Measurements from ENCODE around the gene TSPAN33.
"Not testable (repeated sequence)": the region's sequence is repeated elsewhere in the genome, so short reads cannot be mapped to it uniquely, and the experiment has no call there.

Gene TSPAN33

DNA sequence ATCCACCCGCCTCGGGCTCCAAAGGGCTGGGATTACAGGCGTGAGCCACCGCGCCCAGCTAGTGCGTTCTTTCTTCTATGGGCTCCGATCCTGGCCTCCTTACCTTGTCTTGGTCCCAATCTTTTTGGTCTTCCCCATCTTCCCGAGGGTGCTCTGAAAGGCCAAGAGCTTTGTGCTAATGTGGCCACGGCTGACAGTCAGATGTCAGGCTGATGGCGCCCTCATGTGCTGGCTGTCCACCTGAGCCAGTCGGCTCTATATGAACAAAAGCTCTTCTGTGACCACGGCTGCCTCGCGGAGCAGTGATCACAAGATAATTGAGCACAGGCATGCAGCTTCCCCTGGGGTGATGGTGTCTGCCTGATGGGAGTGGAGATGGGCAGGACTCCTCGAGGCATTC is 69.3 kb downstream of the TSPAN33 start:
- TF ChIP-seq POLR2A (IDR thresholded peaks at IDR 0.05; ENCODE audit: low read length) (no peak), GATA1 (IDR thresholded peaks at IDR 0.05; ENCODE audit: low read depth, low read length) (no peak)
- DNase-seq: peak; percentile 10 to 11

DNA sequence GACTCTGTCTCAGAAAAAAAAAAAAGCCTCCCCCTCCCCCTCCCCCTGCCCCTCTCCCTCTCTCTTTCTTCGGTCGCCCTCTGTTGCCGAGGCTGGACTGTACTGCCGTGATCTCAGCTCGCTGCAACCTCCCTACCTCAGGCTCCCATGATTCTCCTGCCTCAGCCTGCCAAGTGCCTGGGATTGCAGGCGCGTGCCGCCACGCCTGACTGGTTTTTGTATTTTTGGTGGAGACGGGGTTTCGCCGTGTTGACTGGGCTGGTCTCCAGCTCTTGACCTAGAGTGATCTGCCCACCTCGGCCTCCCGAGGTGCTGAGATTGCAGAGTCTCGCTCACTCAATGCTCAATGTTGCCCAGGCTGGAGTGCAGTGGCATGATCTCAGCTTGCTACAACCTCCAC is 71.2 kb downstream of the TSPAN33 start:
- not testable (repeated sequence) for DNase-seq

DNA sequence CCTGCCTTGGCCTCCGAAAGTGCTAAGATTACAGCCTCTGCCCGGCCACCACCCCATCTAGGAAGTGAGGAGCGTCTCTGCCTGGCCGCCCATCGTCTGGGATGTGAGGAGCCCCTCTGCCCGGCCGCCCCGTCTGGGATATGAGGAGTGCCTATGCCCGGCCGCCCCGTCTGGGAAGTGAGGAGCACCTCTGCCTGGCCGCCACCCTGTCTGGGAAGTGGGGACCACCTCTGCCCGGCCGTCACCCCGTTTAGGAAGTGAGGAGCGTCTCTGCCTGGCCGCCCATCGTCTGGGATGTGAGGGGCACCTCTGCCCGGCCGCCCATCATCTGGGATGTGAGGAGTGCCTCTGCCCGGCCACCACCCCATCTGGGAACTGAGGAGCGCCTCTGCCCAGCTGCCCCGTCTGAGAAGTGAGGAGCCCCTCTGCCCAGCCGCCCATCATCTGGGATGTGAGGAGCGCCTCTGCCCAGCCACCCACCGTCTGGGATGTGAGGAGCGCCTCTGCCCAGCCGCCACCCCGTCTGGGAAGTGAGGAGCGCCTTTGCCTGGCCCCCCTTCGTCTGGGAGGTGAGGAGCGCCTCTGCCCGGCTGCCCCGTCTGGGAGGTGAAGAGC is 71.7 kb downstream of the TSPAN33 start:
- not testable (repeated sequence) for DNase-seq

DNA sequence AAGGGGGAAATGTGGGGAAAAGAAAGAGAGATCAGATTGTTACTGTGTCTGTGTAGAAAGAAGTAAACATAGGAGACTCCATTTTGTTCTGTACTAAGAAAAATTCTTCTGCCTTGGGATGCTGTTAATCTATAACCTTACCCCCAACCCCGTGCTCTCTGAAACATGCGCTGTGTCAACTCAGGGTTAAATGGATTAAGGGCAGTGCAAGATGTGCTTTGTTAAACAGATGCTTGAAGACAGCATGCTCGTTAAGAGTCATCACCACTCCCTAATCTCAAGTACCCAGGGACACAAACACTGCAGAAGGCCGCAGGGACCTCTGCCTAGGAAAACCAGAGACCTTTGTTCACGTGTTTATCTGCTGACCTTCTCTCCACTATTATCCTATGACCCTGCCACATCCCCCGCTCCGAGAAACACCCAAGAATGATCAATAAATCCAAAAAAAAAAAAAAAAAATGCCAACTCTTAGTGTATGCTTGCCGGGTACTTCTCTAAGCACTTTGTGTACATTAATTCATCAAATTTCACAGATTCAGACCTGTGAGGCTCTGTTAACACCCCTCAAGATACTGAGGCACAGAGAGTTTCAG is 72.4 kb downstream of the TSPAN33 start:
- not testable (repeated sequence) for DNase-seq

DNA sequence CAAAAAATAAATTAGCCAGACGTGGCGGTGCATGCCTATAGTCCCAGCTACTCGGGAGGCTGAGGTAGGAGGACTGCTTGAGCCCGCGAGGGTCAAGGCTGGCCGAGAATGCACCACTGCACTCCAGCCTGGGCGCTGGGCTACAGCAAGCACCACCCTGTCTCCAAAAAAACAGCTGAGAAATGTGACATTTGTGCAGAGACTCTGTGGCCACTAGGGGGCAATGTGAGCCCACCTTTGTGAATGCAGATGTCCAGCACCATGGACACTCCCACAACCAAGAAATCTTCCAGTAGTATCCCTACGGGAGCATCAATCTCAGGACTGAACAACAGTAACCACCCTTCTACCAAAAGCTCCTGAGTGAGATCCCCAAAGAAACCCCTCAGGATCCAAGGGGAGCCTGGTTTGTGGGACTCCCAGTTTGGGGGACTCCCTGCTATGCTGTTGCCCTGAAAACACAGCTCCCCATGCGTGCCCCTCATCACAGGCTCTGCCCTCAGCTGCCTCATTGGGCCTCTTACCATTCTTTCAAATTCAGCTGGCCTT is 74.1 kb downstream of the TSPAN33 start:
- peak; percentile 68 to 85 for DNase-seq
- TF ChIP-seq POLR2A (IDR thresholded peaks at IDR 0.05; ENCODE audit: low read length) (no peak), GATA1 (IDR thresholded peaks at IDR 0.05; ENCODE audit: low read depth, low read length) (no peak)

DNA sequence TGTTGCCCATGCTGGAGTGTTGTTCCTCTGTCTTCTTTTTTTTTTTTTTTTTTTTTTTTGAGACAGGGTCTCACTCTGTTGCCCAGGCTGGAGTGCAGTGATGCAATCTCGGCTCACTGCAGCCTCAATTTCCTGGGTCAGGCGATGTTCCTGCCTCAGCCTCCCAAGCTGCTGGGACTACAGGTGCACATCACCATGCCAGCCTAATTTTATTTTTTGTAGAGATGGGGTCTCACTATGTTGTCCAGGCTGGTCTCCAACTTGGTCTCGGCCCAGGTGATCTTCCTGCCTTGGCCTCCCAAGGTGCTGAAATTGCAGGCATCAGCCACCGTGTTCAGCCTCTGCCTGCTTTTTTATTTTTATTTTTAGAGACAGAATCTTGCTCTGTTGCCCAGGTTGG is 74.7 kb downstream of the TSPAN33 start:
- not testable (repeated sequence) for DNase-seq

Data from erythroblast (primary cell).